Measurements from ENCODE around the gene RBPMS2.

GRCh38 chr15:64772964-64773363 lies 2.4 kb downstream of the RBPMS2 start:
- no peak for TF ChIP-seq CTCF (IDR thresholded peaks at IDR 0.05)
- no peak for TF ChIP-seq POLR2A (IDR thresholded peaks at IDR 0.05)
- no peak for TF ChIP-seq POLR2AphosphoS5 (IDR thresholded peaks at IDR 0.05)
- TF ChIP-seq EP300 (IDR thresholded peaks at IDR 0.05; ENCODE audit: low read depth), result no peak
